BJ (cell line): ENCODE measurements around the gene JAG2. TPM values are rescaled to one million over a fixed set of nuclear protein-coding genes. Genes with fewer than 3 reads are reported as not detected.

Experiments
- CTCF ChIA-PET: fragments of 350-600 bp; formaldehyde crosslinking; extraction: SDS; loops from one replicate; lab custom pipeline; 2021; ENCODE audit warnings: antibody characterized with exemption, inconsistent platforms; lab: Yijun Ruan, JAX
- POLR2A ChIA-PET: fragments of 300-600 bp; sonication (Branson Sonifier 250); formaldehyde crosslinking; extraction: SDS; loops from one replicate; lab custom pipeline; 2021; ENCODE audit warnings: antibody characterized with exemption; lab: Charles Lee
- DNase-seq: peaks from one replicate; pipeline ENCODE4 v3.0.0-alpha.2; 2011; ENCODE audit warnings: low read depth
- H3K27me3 ChIP-seq: 2 replicates; pipeline ENCODE4 v1.6.0; 2011; ENCODE audit warnings: low read length; ENCODE audit not compliant: control insufficient read depth, insufficient read depth
- H3K36me3 ChIP-seq: 2 replicates; pipeline ENCODE4 v1.5.1; 2011; ENCODE audit warnings: low read length; ENCODE audit not compliant: control insufficient read depth, insufficient read depth
- H3K4me3 ChIP-seq: 2 replicates; pipeline ENCODE4 v1.5.1; 2011; ENCODE audit warnings: low read depth, mild to moderate bottlenecking, control low read depth, low read length
- polyA plus RNA-seq: library from polyadenylated mRNA; depleted of rRNA; stranded (reverse); fragments of >200 nt; gene quantifications from 2 replicates; pipeline ENCODE4 v1.2.3, GENCODE V29; 2011
- TF ChIP-seq, protein P1 (sequence below): IDR thresholded peaks from 2 replicates; pipeline ENCODE4 v1.5.1; 2011; ENCODE audit warnings: low read depth, mild to moderate bottlenecking, control low read depth, inconsistent platforms, low read length, moderate library complexity; ENCODE audit not compliant: insufficient read depth

JAG2 gene
- polyA plus RNA-seq, 1 experiment: 0.23 TPM

DNA sequence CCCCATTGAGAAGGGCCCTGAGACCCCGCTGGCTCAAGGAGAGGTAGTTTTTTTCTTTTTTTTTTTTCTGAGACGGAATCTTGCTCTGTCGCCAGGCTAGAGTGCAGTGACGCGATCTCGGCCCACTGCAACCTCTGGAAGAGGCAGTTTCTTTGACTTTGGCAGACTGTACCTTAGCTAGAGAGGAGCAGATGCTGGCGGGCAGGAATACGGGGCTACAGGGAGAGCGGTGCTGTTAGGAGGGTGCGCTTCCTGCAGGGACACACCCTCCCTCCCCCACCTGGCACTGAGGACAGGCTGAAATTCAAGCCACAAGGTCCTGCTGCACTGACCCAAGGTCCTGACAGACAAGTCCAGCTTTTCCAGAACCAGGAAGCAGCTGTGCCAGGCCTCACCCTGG, 44.8 kb upstream of the JAG2 start:
- no peak for DNase-seq
- POLR2A ChIA-PET: no interaction called here
- no peak overlapping the region for H3K4me3 ChIP-seq
- CTCF ChIA-PET: interaction anchor here (0.7 to 1.6 kb wide), 4 partner anchors 10 to 127 kb away, joined by 4 to 8 read pairs (median 5); no protein-coding TSS in a partner anchor
- H3K36me3 ChIP-seq: peaks cover 18% of the 10 kb centered on the region
- no peaks in the 10 kb centered on the region for H3K27me3 ChIP-seq
- TF ChIP-seq, protein P1, sequence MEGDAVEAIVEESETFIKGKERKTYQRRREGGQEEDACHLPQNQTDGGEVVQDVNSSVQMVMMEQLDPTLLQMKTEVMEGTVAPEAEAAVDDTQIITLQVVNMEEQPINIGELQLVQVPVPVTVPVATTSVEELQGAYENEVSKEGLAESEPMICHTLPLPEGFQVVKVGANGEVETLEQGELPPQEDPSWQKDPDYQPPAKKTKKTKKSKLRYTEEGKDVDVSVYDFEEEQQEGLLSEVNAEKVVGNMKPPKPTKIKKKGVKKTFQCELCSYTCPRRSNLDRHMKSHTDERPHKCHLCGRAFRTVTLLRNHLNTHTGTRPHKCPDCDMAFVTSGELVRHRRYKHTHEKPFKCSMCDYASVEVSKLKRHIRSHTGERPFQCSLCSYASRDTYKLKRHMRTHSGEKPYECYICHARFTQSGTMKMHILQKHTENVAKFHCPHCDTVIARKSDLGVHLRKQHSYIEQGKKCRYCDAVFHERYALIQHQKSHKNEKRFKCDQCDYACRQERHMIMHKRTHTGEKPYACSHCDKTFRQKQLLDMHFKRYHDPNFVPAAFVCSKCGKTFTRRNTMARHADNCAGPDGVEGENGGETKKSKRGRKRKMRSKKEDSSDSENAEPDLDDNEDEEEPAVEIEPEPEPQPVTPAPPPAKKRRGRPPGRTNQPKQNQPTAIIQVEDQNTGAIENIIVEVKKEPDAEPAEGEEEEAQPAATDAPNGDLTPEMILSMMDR: no peak

DNA sequence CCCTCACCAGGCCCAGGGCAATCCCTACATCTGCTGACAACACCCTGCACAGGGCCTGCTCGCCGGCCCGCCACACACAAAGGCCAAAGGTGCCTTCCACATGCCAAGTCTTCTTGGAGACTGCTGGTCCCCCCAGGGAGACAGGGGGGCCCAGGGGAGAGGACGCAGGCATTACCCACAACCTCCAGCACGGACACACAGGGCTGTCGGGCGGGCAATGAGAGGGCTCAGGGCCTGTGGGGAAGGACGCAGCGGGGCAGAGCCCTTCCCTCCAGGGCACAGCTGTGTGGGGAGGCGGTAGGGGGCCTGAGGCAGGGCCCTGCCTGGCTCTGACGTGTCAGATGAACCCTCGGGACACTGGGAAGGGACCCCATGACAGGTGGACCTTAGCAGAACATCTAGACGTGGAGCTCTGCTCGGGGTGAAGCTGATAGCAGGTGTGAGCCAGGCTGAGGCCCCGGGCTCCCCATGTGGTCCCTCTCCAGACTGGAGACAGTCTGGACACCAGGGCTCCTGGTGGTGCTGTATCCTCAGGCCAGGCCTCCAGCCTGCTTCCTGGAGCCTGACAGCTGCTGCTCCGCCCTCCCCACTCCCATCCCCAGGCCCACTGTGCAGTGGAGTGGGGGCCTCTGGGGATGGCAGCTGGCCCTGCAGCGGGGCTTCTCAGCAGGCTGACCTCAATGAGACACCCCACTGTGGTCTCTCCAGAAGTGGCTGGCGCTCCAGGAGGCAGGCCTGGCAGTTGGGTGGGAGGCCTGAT, 44.1 kb upstream of the JAG2 start:
- H3K36me3 ChIP-seq: peaks cover 16% of the 10 kb centered on the region
- TF ChIP-seq, protein P1: no peak
- no peak overlapping the region for H3K4me3 ChIP-seq
- CTCF ChIA-PET: interaction anchor here (1.1 kb wide), 1 partner anchor 10 kb away, joined by 4 read pairs; no protein-coding TSS in a partner anchor
- no peak for DNase-seq
- POLR2A ChIA-PET: no interaction called here
- no peaks in the 10 kb centered on the region for H3K27me3 ChIP-seq

DNA sequence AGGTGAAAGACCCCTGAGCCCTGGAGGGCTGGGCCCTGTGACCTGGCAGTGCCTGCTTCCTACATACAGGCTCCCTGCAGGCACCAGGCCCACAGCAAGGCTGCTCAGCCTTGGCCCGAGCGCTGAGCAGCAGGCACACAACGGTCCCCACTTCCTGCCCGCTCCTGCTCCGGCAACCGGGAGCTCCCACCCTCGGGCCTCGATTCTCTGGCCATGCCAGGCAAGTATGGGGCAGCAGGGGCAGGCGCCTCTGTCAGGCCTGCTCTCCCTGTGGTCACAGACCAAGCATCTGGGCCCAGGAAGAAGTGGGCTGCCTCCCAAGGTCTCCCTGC, 43.1 kb upstream of the JAG2 start:
- no peak overlapping the region for H3K4me3 ChIP-seq
- TF ChIP-seq, protein P1: no peak
- no peak for DNase-seq
- no peaks in the 10 kb centered on the region for H3K27me3 ChIP-seq
- ChIA-PET POLR2A (no interaction called here), CTCF (no interaction called here)
- H3K36me3 ChIP-seq: peaks cover 12% of the 10 kb centered on the region

DNA sequence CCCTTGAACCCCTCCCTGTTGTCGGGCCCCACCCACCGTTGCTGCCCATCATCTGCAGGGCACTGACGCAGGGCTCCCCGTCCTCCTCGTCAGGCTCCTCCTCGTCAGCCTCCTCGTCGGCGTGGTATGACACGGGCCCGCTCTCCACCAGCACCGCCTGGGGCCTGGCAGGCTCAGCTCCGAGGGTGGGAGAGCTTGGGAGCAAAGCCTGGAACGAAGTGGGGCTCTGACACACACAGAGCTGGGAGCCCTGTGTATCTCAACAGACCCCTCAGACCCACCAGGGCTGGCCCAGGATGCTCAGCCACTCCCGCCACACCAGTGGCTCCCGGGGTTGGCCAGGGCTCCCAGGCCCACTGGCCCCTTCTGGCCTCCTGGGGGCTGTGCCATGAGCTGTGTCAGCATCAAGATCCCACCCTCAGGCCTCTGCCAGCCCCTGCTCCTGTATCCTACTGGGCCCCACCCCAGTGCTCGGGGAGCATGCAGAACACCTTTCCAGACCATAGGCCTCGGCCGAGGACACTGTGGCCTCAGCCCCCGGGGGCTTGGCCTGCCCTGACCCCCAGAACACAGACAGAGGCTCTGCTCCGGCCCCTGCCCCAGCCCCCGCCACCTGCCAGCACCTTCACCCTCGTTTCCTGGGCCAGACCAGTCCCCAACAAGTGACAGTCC, 42.6 kb upstream of the JAG2 start:
- Histone ChIP-seq H3K27me3 (no peaks in the 10 kb centered on the region), H3K4me3 (no peak overlapping the region), H3K36me3 (peaks cover 11% of the 10 kb centered on the region)
- ChIA-PET CTCF (no interaction called here), POLR2A (no interaction called here)
- DNase-seq: no peak
- TF ChIP-seq, protein P1: no peak

DNA sequence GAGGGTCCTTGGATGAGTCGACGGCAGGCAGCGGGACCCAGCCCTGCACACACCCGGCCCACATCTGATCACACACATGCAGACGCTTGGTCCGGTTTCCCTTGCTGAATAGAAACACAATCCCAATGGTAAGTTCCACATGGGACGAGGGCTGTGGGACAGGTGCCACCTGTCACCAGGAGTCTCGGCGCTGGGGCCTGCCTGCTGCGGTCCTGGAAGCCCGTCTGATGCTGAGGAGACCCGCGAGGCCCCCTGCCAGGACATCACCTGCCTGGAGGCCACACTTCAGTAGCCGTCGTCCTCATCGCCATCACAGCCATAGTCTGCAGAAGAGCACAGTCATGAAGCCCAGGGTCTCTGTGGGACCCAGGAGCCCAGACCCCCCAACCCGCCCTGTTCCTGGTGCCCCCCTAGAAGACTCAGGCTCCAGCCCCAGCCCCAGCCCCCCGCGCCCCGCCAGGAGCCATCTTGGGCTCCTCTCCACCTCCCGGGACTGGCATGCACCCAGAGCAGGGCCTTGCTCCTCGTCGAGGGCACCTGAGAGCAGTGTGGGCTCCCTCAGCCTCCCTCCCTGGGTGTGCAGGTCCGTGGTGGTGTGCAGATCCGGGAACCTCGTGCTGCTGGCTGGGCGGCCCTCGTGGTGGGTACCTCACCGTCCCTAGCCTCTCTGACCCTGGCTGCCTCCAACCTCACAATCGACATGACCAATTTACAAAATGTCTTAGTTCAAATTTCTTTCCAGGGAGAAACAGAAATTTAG, 41.9 kb upstream of the JAG2 start:
- CTCF ChIA-PET: no interaction called here
- POLR2A ChIA-PET: no interaction called here
- no peak for DNase-seq
- TF ChIP-seq, protein P1: no peak
- no peaks in the 10 kb centered on the region for H3K27me3 ChIP-seq
- peaks cover 11% of the 10 kb centered on the region for H3K36me3 ChIP-seq
- no peak overlapping the region for H3K4me3 ChIP-seq
